Esophagus squamous epithelium (tissue), 5 donors: ENCODE measurements around the gene OGA. TPM values are rescaled to one million over a fixed set of nuclear protein-coding genes. Genes with fewer than 3 reads are reported as not detected.

ENCODE experiments used
- DNase-seq: peaks from one replicate; lab custom pipeline; 2025; lab: John Stamatoyannopoulos, UW
- H3K27ac ChIP-seq, 4 donors: fragments of 200-600 bp; sonication (generic); one replicate each; pipeline ENCODE4 v1.5.1; 2016 to 2019; ENCODE audit warnings: mild to moderate bottlenecking in 1 of 4
- H3K27me3 ChIP-seq, 4 donors: fragments of 200-600 bp; sonication (generic); 1 replicate in 3 of 4; 2 replicates in 1 of 4; pipeline versions ENCODE4 v1.5.1 to v1.6.0; 2017 to 2021; ENCODE audit warnings: antibody characterized with exemption in 1 of 4
- H3K36me3 ChIP-seq, 3 donors: fragments of 200-600 bp; sonication (generic); one replicate each; pipeline ENCODE4 v1.5.1; 2016 to 2019
- H3K4me1 ChIP-seq, 3 donors: fragments of 200-600 bp; sonication (generic); one replicate each; pipeline ENCODE4 v1.5.1; 2017 to 2019
- H3K4me3 ChIP-seq, 4 donors: fragments of 200-600 bp; sonication (generic); 1 replicate in 3 of 4; 2 replicates in 1 of 4; pipeline ENCODE4 v1.5.1; 2016 to 2019; ENCODE audit warnings: mild to moderate bottlenecking in 2 of 4, moderate library complexity in 1 of 4
- H3K9me3 ChIP-seq, 3 donors: fragments of 200-600 bp; sonication (generic); one replicate each; pipeline ENCODE4 v1.5.1; 2016 to 2019
- CTCF ChIP-seq, 6 experiments: fragments of 450-650 bp in 4 of 6; fragments of 200-600 bp in 2 of 6; sonication (generic) in 2 of 6; IDR thresholded peaks; one replicate each; pipeline ENCODE4 v1.5.1; 2016 to 2019; ENCODE audit warnings: antibody characterized with exemption in 6 of 6, mild to moderate bottlenecking in 4 of 6, moderate library complexity in 4 of 6
- POLR2A ChIP-seq, 4 donors: fragments of 450-650 bp; IDR thresholded peaks; one replicate each; pipeline ENCODE4 v1.6.1; 2017; ENCODE audit warnings: antibody characterized with exemption in 4 of 4, mild to moderate bottlenecking in 4 of 4, moderate library complexity in 3 of 4
- WGBS, 2 donors: methylation state at CpG; one replicate each; pipeline ENCODE4 v1.1.5; 2018; 5-methylcytosine and 5-hydroxymethylcytosine counted together
- intact Hi-C: fragments of 100-400 bp; cut with DNase I; formaldehyde crosslinking; loops from one replicate; pipeline ENCODE4 v1.15.0; 2022
- total RNA-seq, 4 donors: library from RNA; depleted of rRNA; stranded (reverse); fragments of >200 nt; gene quantifications; one replicate each; pipeline ENCODE4 v1.1.0, GENCODE V29; 2016
- donor health status: DM: yes; HTN: yes; CAD: no.

The OGA gene
- total RNA-seq, 4 donors from 2014 or later = 44.2 to 121 (median 60.7) TPM

- no peak for DNase-seq
- WGBS, 2 donors = 58 to 61% methylated on average over 4 of the region's 4 CpGs
- H3K9me3 ChIP-seq = no peaks in the 10 kb centered on the region
- H3K4me3 ChIP-seq = no peak overlapping the region
- H3K36me3 ChIP-seq = peaks cover 0 to 66% (median 4%) of the 10 kb centered on the region in 3 donors
- no peaks in the 10 kb centered on the region for H3K27me3 ChIP-seq
- TF ChIP-seq CTCF (IDR thresholded peaks at IDR 0.05) (no peak), POLR2A (IDR thresholded peaks at IDR 0.05) (no peak)
- H3K4me1 ChIP-seq = peaks cover 0 to 21% (median 11%) of the 10 kb centered on the region in 3 donors
- H3K27ac ChIP-seq = no peak overlapping the region
- intact Hi-C loops = loop anchor here (10.0 kb wide), 1 partner anchor 166 kb away; no protein-coding TSS in a partner anchor
Observed at GRCh38 chr10:101848408-101848807, 30.2 kb upstream of the OGA start.

GRCh38 chr10:101845893-101846292 lies 27.6 kb upstream of the OGA start:
- Histone ChIP-seq H3K4me1 (peaks cover 7 to 32% (median 17%) of the 10 kb centered on the region in 3 donors), H3K36me3 (peaks cover 0 to 57% (median 4%) of the 10 kb centered on the region in 3 donors), H3K27me3 (no peaks in the 10 kb centered on the region), H3K9me3 (no peaks in the 10 kb centered on the region), H3K4me3 (no peak overlapping the region), H3K27ac (no peak overlapping the region)
- intact Hi-C loops = loop anchor here (10.0 kb wide), 1 partner anchor 169 kb away; no protein-coding TSS in a partner anchor
- no peak for TF ChIP-seq POLR2A (IDR thresholded peaks at IDR 0.05)
- 82 to 100% methylated on average over 1 to 3 of the region's 3 CpGs for WGBS, 2 donors
- DNase-seq = no peak

DNA sequence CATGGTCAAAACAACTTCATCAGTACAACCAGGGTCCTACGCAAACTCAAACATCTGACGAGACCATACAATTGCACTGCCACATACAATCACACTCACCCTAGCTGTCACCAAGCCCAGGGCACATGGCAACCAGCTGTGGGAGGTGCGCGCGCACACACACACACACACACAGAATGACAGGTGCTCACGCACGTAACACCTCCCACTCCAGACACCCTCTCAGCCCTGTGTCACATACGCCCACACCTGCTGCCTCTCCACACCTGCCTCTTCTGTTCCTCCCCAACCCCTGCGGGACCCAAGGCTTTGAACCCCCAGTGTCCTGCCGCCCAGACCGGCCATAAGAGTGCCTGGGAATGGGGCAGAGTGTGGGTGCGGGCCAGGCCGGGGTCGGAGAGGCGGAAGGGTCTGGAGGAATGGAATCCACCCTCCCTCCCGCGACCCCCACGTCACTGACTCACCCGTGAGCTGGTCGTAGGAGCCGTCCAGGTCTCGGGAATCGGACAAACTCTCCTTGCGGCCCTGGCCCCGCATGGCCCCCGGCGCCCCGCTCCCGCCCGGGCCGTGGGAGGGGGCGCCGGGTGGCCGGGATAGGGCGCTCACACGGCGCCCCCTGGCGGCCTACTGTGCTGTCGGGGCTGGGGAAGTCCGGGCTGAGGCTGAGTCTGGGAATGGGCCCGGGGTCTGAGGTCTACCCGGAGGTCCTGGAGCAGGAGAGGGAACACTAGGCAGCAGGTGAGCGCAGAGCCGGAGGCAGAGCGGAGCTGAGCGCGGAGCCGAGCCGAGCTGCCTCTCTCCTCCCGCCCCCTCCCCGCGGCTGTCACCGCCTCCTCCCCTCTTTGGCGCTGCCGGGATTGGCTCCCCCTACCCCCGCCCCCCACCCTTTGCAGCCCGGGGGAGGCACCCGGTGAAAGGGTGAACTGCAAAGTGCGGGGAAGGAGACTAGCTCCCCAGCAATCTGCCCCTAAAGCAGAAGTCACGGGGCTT lies 25.1 kb upstream of the OGA start, which contains the start of gene KCNIP2:
TSS of gene KCNIP2 (minus strand) at position 769 of the 990 bp plus-strand sequence. CDS start at position 537, 232 bp downstream.
- no peak within 1 kb of the TSS for H3K27ac ChIP-seq
- peaks cover 23 to 38% (median 30%) of the 10 kb centered on the region in 3 donors for H3K4me1 ChIP-seq
- H3K36me3 ChIP-seq = peaks cover 0 to 34% (median 4%) of the 10 kb centered on the region in 3 donors
- H3K4me3 ChIP-seq = peak within 1 kb of the TSS in 2 of 4 donors; percentile 25 to 52
- intact Hi-C loops = loop anchor here (10.0 kb wide), 1 partner anchor 171 kb away; no protein-coding TSS in a partner anchor
- DNase-seq = no peak
- no peaks in the 10 kb centered on the region for H3K27me3 ChIP-seq
- 69 to 81% methylated on average over 8 to 10 of the region's 60 CpGs for WGBS, 2 donors
- no peak for TF ChIP-seq POLR2A (IDR thresholded peaks at IDR 0.05)
- TF ChIP-seq CTCF (IDR thresholded peaks at IDR 0.05) = peak in 5 of 6 experiments; percentile 21 to 60 (median 33)
- H3K9me3 ChIP-seq = no peaks in the 10 kb centered on the region

DNA sequence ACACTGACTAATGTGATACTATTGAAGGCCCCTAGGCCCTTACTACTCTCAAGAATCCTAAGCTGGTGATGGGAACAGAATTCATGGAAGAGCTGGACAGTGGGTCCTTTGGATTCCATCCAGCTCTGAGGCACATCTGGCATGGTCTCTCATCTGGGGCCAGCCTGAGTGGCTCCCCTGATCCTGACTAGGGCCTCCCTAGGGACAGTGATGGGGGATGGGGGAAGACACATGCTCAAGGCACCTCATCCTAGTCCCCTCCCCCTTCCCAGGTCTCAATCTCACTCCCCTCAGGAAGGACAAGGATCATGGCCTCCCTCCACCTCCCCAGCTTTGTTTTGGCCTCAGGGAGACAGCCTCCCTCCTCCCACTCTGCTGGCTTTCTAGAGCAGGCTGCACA lies 23.6 kb upstream of the OGA start:
- Histone ChIP-seq H3K36me3 (peaks cover 0 to 19% (median 0%) of the 10 kb centered on the region in 3 donors), H3K4me3 (no peak overlapping the region), H3K27ac (no peak overlapping the region), H3K9me3 (no peaks in the 10 kb centered on the region), H3K4me1 (peaks cover 23 to 42% (median 30%) of the 10 kb centered on the region in 3 donors), H3K27me3 (no peaks in the 10 kb centered on the region)
- TF ChIP-seq CTCF (IDR thresholded peaks at IDR 0.05) (no peak), POLR2A (IDR thresholded peaks at IDR 0.05) (no peak)
- intact Hi-C loops = loop anchor here (10.0 kb wide), 1 partner anchor 173 kb away; no protein-coding TSS in a partner anchor
- DNase-seq = no peak

GRCh38 chr10:101840741-101841453 lies 22.7 kb upstream of the OGA start:
- DNase-seq = no peak
- 10 to 20% methylated on average over 19 to 21 of the region's 46 CpGs for WGBS, 2 donors

More at GRCh38 chr10:101840741-101841453, 22.7 kb upstream of the OGA start:
- TF ChIP-seq CTCF (IDR thresholded peaks at IDR 0.05) = peak; percentile 81 to 90 (median 86)
- no peak for TF ChIP-seq POLR2A (IDR thresholded peaks at IDR 0.05)
- H3K27me3 ChIP-seq = no peaks in the 10 kb centered on the region
- H3K36me3 ChIP-seq = peaks cover 0 to 9% (median 0%) of the 10 kb centered on the region in 3 donors
- intact Hi-C loops = loop anchor here (10.0 kb wide), 1 partner anchor 174 kb away; no protein-coding TSS in a partner anchor
- H3K9me3 ChIP-seq = no peaks in the 10 kb centered on the region
- H3K27ac ChIP-seq = no peak overlapping the region
- peak overlapping the region in 3 of 4 donors; percentile 24 to 60 (median 41) for H3K4me3 ChIP-seq
- H3K4me1 ChIP-seq = peaks cover 23 to 49% (median 30%) of the 10 kb centered on the region in 3 donors
